GM12878 (cell line): ENCODE data around the gene CD82.

Experiments
- BCL11A ChIP-seq: IDR thresholded peaks from 2 replicates; pipeline ENCODE4 v1.6.1; 2011; ENCODE audit warnings: low read depth, low read length
- CREB1 ChIP-seq: IDR thresholded peaks from 2 replicates; pipeline ENCODE4 v1.6.1; 2012; ENCODE audit warnings: low read depth, mild to moderate bottlenecking, inconsistent platforms
- CTCF ChIP-seq, 3 experiments: IDR thresholded peaks in 2 of 3; conservative IDR thresholded peaks in 1 of 3; 2 replicates each; pipeline ENCODE4 v1.5.1; 2011; ENCODE audit warnings: low read depth in 3 of 3, low read length in 3 of 3, mild to moderate bottlenecking in 3 of 3, control low read depth in 2 of 3, moderate library complexity in 2 of 3, inconsistent platforms in 1 of 3, mixed read lengths in 1 of 3; ENCODE audit not compliant: control insufficient read depth in 2 of 3, insufficient read depth in 1 of 3; ENCODE audit errors: extremely low read depth in 1 of 3
- EZH2 ChIP-seq: IDR thresholded peaks from 2 replicates; pipeline ENCODE4 v1.6.1; 2012; ENCODE audit warnings: low read depth, mild to moderate bottlenecking, control low read depth, inconsistent platforms, low read length, borderline replicate concordance; ENCODE audit not compliant: control insufficient read depth
- FOS ChIP-seq: IDR thresholded peaks from 3 replicates; pipeline ENCODE4 v1.6.1; 2011; ENCODE audit warnings: borderline replicate concordance; ENCODE audit not compliant: insufficient read length; ENCODE audit errors: extremely low read depth
- GATAD2B ChIP-seq: fragments of 450-650 bp; conservative IDR thresholded peaks from 2 replicates; pipeline ENCODE4 v1.6.1; 2017; ENCODE audit warnings: low read depth, mild to moderate bottlenecking, moderate library complexity
- MAX ChIP-seq: IDR thresholded peaks from 2 replicates; pipeline ENCODE4 v1.6.1; 2012; ENCODE audit warnings: low read depth, low read length, improper control_type of control experiment
- NFYB ChIP-seq: IDR thresholded peaks from 2 replicates; pipeline ENCODE4 v1.6.1; 2011; ENCODE audit warnings: low read depth, mild to moderate bottlenecking, low read length, improper control_type of control experiment, moderate library complexity; ENCODE audit not compliant: insufficient read depth
- NR2C1 ChIP-seq: fragments of 450-650 bp; IDR thresholded peaks from 2 replicates; pipeline ENCODE4 v1.6.1; 2017; ENCODE audit warnings: antibody characterized with exemption, mild to moderate bottlenecking, moderate library complexity
- POLR2A ChIP-seq: IDR thresholded peaks from 2 replicates; pipeline ENCODE4 v1.6.1; 2011; ENCODE audit warnings: low read depth, mild to moderate bottlenecking, low read length
- POLR2AphosphoS5 ChIP-seq: IDR thresholded peaks from 2 replicates; pipeline ENCODE4 v1.6.1; 2011; ENCODE audit warnings: mild to moderate bottlenecking, low read length, inconsistent platforms
- SIN3A ChIP-seq: IDR thresholded peaks from 2 replicates; pipeline ENCODE4 v1.6.1; 2012; ENCODE audit warnings: low read depth, low read length, improper control_type of control experiment
- ZSCAN29 ChIP-seq: fragments of 450-650 bp; IDR thresholded peaks from 2 replicates; pipeline ENCODE4 v1.6.1; 2017; ENCODE audit warnings: mild to moderate bottlenecking, moderate library complexity

GRCh38 chr11:44617671-44618461 is 52.4 kb downstream of the CD82 start:
- TF ChIP-seq POLR2AphosphoS5 (no peak), CTCF (IDR thresholded peaks at IDR 0.05 in 2 of 3, conservative IDR thresholded peaks at IDR 0.05 in 1 of 3; ENCODE audit: control insufficient read depth in 2 of 3, extremely low read depth in 1 of 3, insufficient read depth in 1 of 3, low read depth in 3 of 3, low read length in 3 of 3) (no peak), ZSCAN29 (no peak), POLR2A (no peak), SIN3A (no peak), FOS (no peak), EZH2 (no peak), MAX (no peak), BCL11A (no peak), CREB1 (no peak), NR2C1 (no peak), NFYB (no peak), GATAD2B (no peak)
